Activated T-helper 1 cell treated with Interleukin-2 at 50 U/mL for 16 hours (primary cell): ENCODE results near the gene SH3PXD2A.

Source experiments
- DNase-seq: peaks from one replicate; pipeline ENCODE4 v3.0.0-alpha.2; 2020; ENCODE audit warnings: low read depth

The SH3PXD2A gene

GRCh38 chr10:103582331-103583123, 272.8 kb downstream of the SH3PXD2A start:
- DNase-seq, result no peak

- no peak for DNase-seq
Observed at GRCh38 chr10:103581499-103581898, 273.9 kb downstream of the SH3PXD2A start.

DNA sequence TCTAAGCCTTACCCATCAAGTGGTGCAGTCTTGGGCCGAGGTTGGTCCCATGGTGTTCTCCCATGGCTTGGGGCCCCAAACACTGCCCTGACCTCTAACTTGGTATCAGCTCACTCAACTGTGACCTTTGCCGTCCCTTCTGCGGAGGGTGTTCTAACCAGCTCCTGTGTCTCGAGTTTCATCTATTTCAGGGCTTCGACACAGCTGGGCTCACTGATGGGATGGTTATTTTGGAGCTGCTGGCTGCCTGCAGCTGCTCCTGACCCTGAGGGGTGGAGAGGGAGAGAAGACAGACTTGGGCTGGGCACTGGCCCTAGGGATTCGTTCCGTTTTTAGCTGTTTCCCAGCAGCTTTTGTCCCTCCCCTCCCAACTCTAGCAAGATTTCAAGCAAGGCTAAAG, 274.9 kb downstream of the SH3PXD2A start:
- DNase-seq, result no peak

- DNase-seq, result no peak
Observed at GRCh38 chr10:103580011-103580410, 275.4 kb downstream of the SH3PXD2A start.

DNA sequence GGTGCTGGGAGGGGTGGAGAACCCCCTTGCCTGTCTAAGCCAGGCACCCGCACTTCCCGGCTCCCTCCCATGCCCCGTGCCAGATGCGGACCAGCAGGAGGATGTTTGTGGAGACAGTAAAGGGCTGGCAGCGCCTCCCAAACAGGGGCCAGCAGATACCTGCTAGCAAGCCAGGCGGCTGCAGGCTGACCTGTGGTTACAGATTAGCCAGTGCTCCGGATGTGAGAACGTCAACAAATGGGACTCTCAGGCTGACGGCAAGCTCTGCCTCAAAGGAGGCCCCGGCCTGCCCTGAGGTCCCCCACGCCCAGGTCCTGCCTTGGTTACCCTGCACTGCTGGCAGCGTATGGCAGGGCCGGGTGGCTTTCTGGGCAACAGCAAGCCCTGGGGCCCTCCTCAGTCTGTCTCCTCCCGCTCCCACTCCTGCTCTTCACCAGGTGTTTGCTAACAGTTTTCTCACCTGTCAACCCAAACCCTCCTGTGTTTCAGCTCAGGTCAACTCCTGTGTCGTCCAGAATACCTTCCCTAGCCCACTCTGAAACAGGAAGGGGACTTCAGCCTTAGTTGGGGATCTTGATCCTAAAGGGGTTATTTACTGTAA, 276.5 kb downstream of the SH3PXD2A start:
- DNase-seq, result no peak

GRCh38 chr10:103576862-103577261, 278.5 kb downstream of the SH3PXD2A start:
- DNase-seq, result no peak

DNA sequence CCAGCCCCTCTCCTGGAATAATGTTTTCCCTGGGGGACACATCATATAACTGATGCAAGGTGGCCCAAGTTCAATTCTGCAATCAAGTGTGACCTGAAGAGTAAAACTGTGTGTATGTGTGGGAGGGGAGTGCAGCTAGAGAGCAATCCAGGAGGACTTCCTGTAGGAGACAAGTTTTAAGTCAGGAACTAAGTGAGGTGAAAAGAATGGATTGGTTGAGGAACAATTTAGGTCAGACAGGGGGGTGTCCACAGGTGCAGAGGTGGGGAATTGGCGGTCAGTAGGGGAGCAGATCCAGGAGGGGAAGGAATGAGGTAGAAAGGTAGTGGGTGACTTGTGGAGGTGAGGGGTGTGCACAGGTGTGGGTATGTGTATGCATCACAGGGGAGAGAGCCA, 279.3 kb downstream of the SH3PXD2A start:
- DNase-seq, result no peak

GRCh38 chr10:103575416-103576075, 279.8 kb downstream of the SH3PXD2A start:
- no peak for DNase-seq

DNA sequence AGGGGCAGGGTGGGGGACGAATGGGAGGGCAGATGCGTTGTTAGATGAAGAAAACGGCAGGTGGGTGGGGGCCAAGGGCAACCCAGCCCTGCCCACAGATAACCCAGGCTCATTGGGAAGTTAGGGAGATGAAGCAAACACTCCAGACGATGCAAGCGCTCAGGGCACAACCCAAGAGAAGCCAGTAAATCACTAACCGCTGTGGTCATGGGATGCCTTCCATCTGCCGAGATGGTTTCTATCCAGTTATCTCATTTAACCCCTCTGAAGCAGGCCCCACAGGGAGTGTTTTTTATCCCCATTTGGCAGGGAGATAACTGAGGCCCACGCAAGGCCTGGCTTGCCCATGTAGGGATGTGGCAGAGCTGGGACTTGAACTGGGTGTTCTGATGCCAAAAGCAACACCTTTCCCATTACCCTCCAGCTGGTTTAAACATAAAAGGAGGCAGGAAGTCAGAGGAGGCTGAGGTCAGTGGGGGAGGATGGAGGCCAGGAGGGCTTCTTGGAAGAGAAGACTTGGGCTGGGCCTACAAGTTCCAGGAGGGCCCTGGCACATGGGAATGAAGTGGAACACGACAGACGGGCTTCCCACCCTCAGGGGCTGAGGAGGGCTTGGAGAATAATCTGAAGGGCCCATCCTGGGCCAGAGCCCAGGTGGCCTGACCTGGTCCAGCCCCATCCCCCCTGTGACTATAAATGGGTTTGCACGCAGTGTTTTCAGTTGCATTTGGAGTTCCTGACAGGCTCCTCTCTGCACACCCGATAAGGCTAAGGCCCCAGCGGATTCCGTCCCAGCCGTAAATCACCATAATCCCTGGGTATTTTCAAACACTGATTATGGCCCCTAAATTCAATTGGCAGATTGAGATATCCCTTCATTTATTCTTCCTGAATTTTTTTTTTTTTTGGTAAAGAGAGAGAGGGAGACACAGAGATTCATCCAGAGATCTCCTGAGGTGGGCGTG, 281.0 kb downstream of the SH3PXD2A start:
- DNase-seq, result no peak

- no peak for DNase-seq
Observed at GRCh38 chr10:103573205-103573487, 282.2 kb downstream of the SH3PXD2A start.

GRCh38 chr10:103572347-103573204, 282.8 kb downstream of the SH3PXD2A start:
- no peak for DNase-seq

- no peak for DNase-seq
Observed at GRCh38 chr10:103571656-103571975, 283.8 kb downstream of the SH3PXD2A start.

DNA sequence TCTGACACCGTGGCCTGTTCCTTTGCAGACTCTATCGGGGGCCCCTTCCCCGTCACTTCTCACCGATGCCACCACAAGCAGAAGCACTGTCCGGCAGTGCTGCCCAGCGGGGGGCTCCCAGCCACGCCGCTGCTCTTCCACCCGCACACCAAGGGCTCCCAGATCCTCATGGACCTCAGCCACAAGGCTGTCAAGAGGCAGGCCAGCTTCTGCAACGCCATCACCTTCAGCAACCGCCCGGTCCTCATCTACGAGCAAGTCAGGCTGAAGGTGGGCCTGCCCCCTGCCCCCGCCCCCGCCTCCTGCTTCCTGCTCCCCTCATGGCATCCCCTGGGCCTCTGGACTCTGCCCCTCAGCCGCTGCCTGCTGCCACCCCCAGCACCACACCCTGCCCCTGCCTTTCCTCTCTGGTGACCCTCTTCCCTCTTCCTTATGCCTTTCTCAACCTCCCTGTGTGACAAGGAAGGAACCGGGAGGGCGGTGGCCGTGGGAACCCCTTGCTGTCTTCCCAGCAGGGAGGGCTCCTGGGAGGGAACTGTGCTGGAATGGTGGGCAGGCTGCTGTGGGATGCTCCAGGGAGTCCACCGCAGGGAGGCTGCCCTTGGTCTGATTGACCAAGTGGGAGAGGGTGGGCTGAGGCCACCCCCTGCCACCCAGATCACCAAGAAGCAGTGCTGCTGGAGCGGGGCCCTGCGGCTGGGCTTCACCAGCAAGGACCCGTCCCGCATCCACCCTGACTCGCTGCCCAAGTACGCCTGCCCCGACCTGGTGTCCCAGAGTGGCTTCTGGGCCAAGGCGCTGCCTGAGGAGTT, 284.3 kb downstream of the SH3PXD2A start:
- DNase-seq, result no peak

DNA sequence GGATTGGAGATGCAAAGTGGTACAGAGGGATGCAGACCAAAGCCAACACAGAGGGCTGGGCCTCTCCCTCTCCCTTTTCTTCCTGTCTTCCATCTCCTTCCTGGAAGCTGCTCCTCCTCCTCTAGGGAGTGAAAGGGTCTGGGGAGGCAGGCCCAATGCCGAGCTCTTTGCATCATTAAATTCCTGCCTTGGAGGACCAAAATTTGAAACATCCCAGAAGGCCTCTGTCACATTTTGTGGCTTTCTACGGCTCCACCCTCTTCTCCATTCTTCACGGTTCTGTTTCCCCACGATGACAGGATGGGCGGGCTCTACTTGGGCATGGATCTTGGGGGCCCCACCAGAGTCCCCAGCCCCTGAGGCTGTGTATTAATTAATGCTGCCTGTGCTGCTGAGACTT, 285.5 kb downstream of the SH3PXD2A start:
- no peak for DNase-seq

DNA sequence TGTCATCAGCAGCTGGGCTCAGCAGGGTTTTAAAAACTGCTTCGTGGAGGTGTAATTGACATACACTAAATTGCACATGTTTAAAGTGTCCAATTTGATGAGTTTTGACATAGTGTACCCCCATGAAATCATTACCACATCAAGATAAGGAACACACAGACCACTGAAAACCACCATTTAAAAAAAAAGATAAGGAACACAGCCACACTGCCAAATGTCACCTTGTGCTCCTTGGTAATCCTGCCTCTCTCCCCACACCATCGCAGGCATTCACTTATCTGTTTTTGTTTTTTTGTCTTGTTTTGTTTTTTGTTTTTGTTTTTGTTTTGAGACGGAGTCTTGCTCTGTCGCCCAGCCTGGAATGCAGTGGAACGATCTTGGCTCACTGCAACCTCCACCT, 286.9 kb downstream of the SH3PXD2A start:
- DNase-seq, result no peak

DNA sequence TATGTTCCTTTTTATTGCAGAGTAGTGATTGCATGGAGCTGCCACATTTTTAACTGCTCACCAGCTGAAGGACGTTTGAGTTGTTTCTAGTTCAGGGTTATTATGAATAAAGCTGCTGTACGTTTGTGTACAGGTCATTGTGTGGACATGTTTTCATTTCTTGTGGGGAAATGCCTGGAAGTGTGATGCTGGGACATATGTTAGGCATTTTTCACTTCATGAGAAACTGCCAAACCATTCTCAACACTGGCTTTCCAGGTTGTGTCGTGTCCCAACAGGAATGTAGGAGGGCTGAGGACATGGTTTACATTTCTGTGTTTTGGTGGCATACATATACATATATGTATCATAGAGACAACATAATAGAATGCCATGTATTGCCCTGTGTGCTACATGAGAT, 288.8 kb downstream of the SH3PXD2A start:
- no peak for DNase-seq

DNA sequence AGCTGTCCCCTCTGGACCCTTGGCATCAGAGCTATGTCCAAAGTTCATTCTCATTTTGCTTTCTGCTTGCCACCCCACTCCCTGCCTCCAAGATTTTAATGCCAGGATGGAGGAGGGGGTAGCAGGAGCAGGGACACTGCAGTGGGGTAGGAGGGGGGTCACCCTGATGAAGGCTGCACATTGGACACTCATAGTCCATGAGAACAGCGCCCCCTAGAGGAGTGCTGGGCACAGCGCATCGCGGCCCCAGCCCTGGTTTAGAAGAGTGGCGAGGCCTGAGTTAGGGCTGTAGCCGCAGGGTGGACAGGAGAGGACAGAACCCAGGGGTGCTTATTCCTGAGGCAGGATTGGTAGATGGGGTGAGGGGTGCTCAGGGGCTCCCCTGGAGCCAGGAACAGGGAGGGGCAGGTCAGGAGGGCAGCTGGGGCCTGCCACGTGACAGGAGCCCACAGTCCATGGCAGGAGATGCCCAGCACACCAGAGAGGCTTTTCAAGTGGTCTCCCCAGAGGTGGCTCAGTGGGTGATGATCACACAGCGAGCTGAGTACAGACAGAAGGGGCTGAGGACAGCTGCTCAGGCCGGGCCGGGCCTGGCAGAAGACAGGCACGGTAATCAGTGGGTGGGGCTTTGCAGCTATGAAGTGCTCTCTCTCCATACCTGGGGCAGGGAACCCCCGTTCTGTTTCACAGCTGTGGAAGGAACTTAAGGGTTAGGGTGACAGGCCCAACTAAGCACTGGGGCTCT, 290.4 kb downstream of the SH3PXD2A start:
- no peak for DNase-seq

- DNase-seq, result no peak
Observed at GRCh38 chr10:103564116-103564501, 291.3 kb downstream of the SH3PXD2A start.

GRCh38 chr10:103563231-103564115, 291.9 kb downstream of the SH3PXD2A start:
- DNase-seq, result no peak
